Panc1 (cell line): ENCODE results near the gene CLEC4M.

Experiments
- POLR2AphosphoS5 ChIP-seq: IDR thresholded peaks from 2 replicates; pipeline ENCODE4 v1.6.1; 2012; ENCODE audit warnings: mild to moderate bottlenecking, low read depth, low read length, moderate library complexity
- SIN3A ChIP-seq: IDR thresholded peaks from 2 replicates; pipeline ENCODE4 v1.6.1; 2012; ENCODE audit warnings: low read depth, mild to moderate bottlenecking, low read length, moderate library complexity, borderline replicate concordance; ENCODE audit not compliant: insufficient read depth
- TCF7L2 ChIP-seq: IDR thresholded peaks from 2 replicates; pipeline ENCODE4 v1.6.1; 2011; ENCODE audit warnings: mild to moderate bottlenecking, low read depth, low read length, inconsistent platforms
- TF ChIP-seq, protein P1 (sequence below): fragments of 450-650 bp; IDR thresholded peaks from 2 replicates; pipeline ENCODE4 v1.5.1; 2017; ENCODE audit warnings: mild to moderate bottlenecking
- TF ChIP-seq, protein P2 (sequence below), 2 experiments: IDR thresholded peaks; 2 replicates each; pipeline ENCODE4 v1.6.1; 2011 to 2012; ENCODE audit warnings: low read depth in 2 of 2, control low read depth in 1 of 2, low read length in 1 of 2, mild to moderate bottlenecking in 1 of 2, moderate library complexity in 1 of 2; ENCODE audit not compliant: insufficient read depth in 1 of 2

GRCh38 chr19:7762719-7763293, at the start of gene CLEC4M:
- TF ChIP-seq, protein P1, sequence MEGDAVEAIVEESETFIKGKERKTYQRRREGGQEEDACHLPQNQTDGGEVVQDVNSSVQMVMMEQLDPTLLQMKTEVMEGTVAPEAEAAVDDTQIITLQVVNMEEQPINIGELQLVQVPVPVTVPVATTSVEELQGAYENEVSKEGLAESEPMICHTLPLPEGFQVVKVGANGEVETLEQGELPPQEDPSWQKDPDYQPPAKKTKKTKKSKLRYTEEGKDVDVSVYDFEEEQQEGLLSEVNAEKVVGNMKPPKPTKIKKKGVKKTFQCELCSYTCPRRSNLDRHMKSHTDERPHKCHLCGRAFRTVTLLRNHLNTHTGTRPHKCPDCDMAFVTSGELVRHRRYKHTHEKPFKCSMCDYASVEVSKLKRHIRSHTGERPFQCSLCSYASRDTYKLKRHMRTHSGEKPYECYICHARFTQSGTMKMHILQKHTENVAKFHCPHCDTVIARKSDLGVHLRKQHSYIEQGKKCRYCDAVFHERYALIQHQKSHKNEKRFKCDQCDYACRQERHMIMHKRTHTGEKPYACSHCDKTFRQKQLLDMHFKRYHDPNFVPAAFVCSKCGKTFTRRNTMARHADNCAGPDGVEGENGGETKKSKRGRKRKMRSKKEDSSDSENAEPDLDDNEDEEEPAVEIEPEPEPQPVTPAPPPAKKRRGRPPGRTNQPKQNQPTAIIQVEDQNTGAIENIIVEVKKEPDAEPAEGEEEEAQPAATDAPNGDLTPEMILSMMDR, result no peak
- TF ChIP-seq, protein P2, sequence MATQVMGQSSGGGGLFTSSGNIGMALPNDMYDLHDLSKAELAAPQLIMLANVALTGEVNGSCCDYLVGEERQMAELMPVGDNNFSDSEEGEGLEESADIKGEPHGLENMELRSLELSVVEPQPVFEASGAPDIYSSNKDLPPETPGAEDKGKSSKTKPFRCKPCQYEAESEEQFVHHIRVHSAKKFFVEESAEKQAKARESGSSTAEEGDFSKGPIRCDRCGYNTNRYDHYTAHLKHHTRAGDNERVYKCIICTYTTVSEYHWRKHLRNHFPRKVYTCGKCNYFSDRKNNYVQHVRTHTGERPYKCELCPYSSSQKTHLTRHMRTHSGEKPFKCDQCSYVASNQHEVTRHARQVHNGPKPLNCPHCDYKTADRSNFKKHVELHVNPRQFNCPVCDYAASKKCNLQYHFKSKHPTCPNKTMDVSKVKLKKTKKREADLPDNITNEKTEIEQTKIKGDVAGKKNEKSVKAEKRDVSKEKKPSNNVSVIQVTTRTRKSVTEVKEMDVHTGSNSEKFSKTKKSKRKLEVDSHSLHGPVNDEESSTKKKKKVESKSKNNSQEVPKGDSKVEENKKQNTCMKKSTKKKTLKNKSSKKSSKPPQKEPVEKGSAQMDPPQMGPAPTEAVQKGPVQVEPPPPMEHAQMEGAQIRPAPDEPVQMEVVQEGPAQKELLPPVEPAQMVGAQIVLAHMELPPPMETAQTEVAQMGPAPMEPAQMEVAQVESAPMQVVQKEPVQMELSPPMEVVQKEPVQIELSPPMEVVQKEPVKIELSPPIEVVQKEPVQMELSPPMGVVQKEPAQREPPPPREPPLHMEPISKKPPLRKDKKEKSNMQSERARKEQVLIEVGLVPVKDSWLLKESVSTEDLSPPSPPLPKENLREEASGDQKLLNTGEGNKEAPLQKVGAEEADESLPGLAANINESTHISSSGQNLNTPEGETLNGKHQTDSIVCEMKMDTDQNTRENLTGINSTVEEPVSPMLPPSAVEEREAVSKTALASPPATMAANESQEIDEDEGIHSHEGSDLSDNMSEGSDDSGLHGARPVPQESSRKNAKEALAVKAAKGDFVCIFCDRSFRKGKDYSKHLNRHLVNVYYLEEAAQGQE (IDR thresholded peaks at IDR 0.05; ENCODE audit: insufficient read depth in 1 of 2, low read depth in 2 of 2, low read length in 1 of 2), result no peak
- TF ChIP-seq POLR2AphosphoS5 (no peak), SIN3A (no peak), TCF7L2 (no peak)
